ENCODE results near the gene COL6A1.

DNA sequence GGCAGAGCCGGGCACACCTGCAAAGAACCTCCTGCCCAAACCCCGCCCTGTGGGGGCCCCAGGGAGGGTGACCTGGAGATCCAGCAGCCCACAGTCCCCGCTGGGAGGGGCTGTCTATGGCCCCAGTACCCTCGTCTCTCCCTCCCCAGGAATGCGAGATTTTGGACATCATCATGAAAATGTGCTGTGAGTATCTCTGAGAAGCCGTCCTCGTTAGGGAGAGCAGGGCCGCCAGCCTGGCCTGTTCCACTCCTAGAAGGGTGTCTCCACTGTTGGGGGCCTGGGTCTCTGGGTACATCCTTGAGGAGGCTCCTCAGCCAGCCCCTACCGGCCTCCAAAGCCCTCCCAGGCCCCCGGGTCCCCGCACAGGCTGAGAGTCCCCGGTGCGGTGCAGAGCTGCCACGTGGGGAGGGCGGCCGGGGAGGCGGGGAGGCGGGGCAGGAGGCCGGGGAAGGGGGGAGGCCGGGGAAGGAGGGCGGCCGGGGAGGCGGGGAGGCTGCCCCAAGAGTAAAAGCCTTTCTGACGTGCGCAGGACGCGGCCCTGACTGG is 18.7 kb downstream of the COL6A1 start:
- TF ChIP-seq EZH2phosphoT487 (IDR thresholded peaks at IDR 0.05; ENCODE audit: low read depth, severe bottlenecking, unreplicated experiment) (no peak), EZH2 (IDR thresholded peaks at IDR 0.05; ENCODE audit: borderline replicate concordance) (no peak)
- TF ChIP-seq, protein P1, sequence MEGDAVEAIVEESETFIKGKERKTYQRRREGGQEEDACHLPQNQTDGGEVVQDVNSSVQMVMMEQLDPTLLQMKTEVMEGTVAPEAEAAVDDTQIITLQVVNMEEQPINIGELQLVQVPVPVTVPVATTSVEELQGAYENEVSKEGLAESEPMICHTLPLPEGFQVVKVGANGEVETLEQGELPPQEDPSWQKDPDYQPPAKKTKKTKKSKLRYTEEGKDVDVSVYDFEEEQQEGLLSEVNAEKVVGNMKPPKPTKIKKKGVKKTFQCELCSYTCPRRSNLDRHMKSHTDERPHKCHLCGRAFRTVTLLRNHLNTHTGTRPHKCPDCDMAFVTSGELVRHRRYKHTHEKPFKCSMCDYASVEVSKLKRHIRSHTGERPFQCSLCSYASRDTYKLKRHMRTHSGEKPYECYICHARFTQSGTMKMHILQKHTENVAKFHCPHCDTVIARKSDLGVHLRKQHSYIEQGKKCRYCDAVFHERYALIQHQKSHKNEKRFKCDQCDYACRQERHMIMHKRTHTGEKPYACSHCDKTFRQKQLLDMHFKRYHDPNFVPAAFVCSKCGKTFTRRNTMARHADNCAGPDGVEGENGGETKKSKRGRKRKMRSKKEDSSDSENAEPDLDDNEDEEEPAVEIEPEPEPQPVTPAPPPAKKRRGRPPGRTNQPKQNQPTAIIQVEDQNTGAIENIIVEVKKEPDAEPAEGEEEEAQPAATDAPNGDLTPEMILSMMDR (IDR thresholded peaks at IDR 0.05; ENCODE audit: poor library complexity): no peak

All from hepatocyte (in vitro differentiated cells).